Smooth muscle cell (in vitro differentiated cells): ENCODE measurements around the gene GNA14. TPM values are rescaled to one million over a fixed set of nuclear protein-coding genes. Genes with fewer than 3 reads are reported as not detected.

Experiments used
- DNase-seq: peaks from one replicate; lab custom pipeline; 2025; ENCODE audit not compliant: unreplicated experiment; lab: John Stamatoyannopoulos, UW
- H2AFZ ChIP-seq: fragments of 200-600 bp; sonication (generic); 2 replicates; pipeline ENCODE4 v1.6.0; 2016; ENCODE audit warnings: antibody characterized with exemption, low read depth, mild to moderate bottlenecking
- H3F3A ChIP-seq: fragments of 200-600 bp; sonication (generic); 2 replicates; pipeline ENCODE4 v1.6.0; 2017; ENCODE audit warnings: antibody characterized with exemption, low read depth
- H3K27ac ChIP-seq: fragments of 200-600 bp; sonication (generic); 2 replicates; pipeline ENCODE4 v1.5.1; 2016; ENCODE audit warnings: low read depth, mild to moderate bottlenecking
- H3K27me3 ChIP-seq: fragments of 200-600 bp; sonication (generic); 2 replicates; pipeline ENCODE4 v1.6.1; 2016; ENCODE audit warnings: low read depth, mild to moderate bottlenecking
- H3K36me3 ChIP-seq: fragments of 200-600 bp; sonication (generic); 2 replicates; pipeline ENCODE4 v1.5.1; 2016; ENCODE audit warnings: low read depth
- H3K4me1 ChIP-seq: fragments of 200-600 bp; sonication (generic); 2 replicates; pipeline ENCODE4 v1.5.1; 2016; ENCODE audit warnings: low read depth
- H3K4me2 ChIP-seq: fragments of 200-600 bp; sonication (generic); 2 replicates; pipeline ENCODE4 v1.6.0; 2016; ENCODE audit warnings: mild to moderate bottlenecking
- H3K4me3 ChIP-seq: fragments of 200-600 bp; sonication (generic); 2 replicates; pipeline ENCODE4 v1.5.1; 2016; ENCODE audit warnings: mild to moderate bottlenecking
- H3K79me2 ChIP-seq: fragments of 200-600 bp; sonication (generic); 2 replicates; pipeline ENCODE4 v1.6.0; 2016; ENCODE audit warnings: low read depth, mild to moderate bottlenecking
- H3K9ac ChIP-seq: fragments of 200-600 bp; sonication (generic); 2 replicates; pipeline ENCODE4 v1.6.0; 2016; ENCODE audit warnings: low read depth
- H3K9me3 ChIP-seq: fragments of 200-600 bp; sonication (generic); replicated peaks from 2 replicates; pipeline ENCODE4 v1.5.1; 2016; ENCODE audit warnings: low read depth
- H4K20me1 ChIP-seq: fragments of 200-600 bp; sonication (generic); 2 replicates; pipeline ENCODE4 v1.6.0; 2016; ENCODE audit warnings: low read depth
- CTCF ChIP-seq: fragments of 200-600 bp; sonication (generic); IDR thresholded peaks from 2 replicates; pipeline ENCODE4 v1.5.1; 2017; ENCODE audit warnings: borderline replicate concordance, mild to moderate bottlenecking, antibody characterized with exemption; ENCODE audit not compliant: insufficient read depth, poor library complexity, severe bottlenecking
- WGBS: methylation state at CpG from one replicate; pipeline ENCODE4 v1.1.7; 2016; ENCODE audit warnings: low lambda C conversion rate; 5-methylcytosine and 5-hydroxymethylcytosine counted together
- polyA plus RNA-seq: library from polyadenylated mRNA; unstranded; fragments of >200 nt; fragmentation: Nextera tagmentation; extraction: Ambion mirVana; gene quantifications from 2 replicates; pipeline ENCODE4 v1.2.1, GENCODE V29; 2016
- total RNA-seq: library from RNA; depleted of rRNA; stranded (reverse); fragments of >200 nt; gene quantifications from 2 replicates; pipeline ENCODE4 v1.2.3, GENCODE V29; 2014

Gene GNA14
- total and polyA plus RNA-seq, 2 experiments from 2014 or later, result 1.6 to 10.2 TPM

GRCh38 chr9:77429928-77430327, 218.2 kb downstream of the GNA14 start:
- no peaks in the 10 kb centered on the region for H4K20me1 ChIP-seq
- H3K9ac ChIP-seq, result no peak overlapping the region
- H3K9me3 ChIP-seq, result no peaks in the 10 kb centered on the region
- H3K27me3 ChIP-seq, result no peaks in the 10 kb centered on the region
- no peaks in the 10 kb centered on the region for H3K79me2 ChIP-seq
- no peaks in the 10 kb centered on the region for H3K36me3 ChIP-seq
- 93% methylated on average over 2 of the region's 2 CpGs for WGBS
- no peak overlapping the region for H2AFZ ChIP-seq
- no peaks in the 10 kb centered on the region for H3K4me1 ChIP-seq
- H3K4me3 ChIP-seq, result no peak overlapping the region
- DNase-seq, result no peak
- no peak for TF ChIP-seq CTCF
- H3K4me2 ChIP-seq, result no peak overlapping the region
- H3K27ac ChIP-seq, result no peak overlapping the region
- no peaks in the 10 kb centered on the region for H3F3A ChIP-seq

GRCh38 chr9:77427256-77427927, 220.7 kb downstream of the GNA14 start:
- 90% methylated on average over 7 of the region's 7 CpGs for WGBS
- Histone ChIP-seq H3K27ac (no peak overlapping the region), H3K9me3 (no peaks in the 10 kb centered on the region), H3K4me3 (no peak overlapping the region), H4K20me1 (no peaks in the 10 kb centered on the region), H2AFZ (no peak overlapping the region), H3K9ac (no peak overlapping the region), H3F3A (no peaks in the 10 kb centered on the region), H3K79me2 (no peaks in the 10 kb centered on the region), H3K27me3 (no peaks in the 10 kb centered on the region), H3K36me3 (no peaks in the 10 kb centered on the region), H3K4me2 (no peak overlapping the region), H3K4me1 (no peaks in the 10 kb centered on the region)
- no peak for DNase-seq
- TF ChIP-seq CTCF, result no peak

- Histone ChIP-seq H3K27me3 (no peaks in the 10 kb centered on the region), H3F3A (no peaks in the 10 kb centered on the region), H3K9ac (no peak overlapping the region), H3K4me2 (no peak overlapping the region), H4K20me1 (no peaks in the 10 kb centered on the region), H3K79me2 (no peaks in the 10 kb centered on the region), H2AFZ (no peak overlapping the region), H3K27ac (no peak overlapping the region), H3K36me3 (no peaks in the 10 kb centered on the region), H3K4me3 (no peak overlapping the region), H3K9me3 (no peaks in the 10 kb centered on the region), H3K4me1 (no peaks in the 10 kb centered on the region)
- no peak for TF ChIP-seq CTCF
- no peak for DNase-seq
- 53% methylated on average over 3 of the region's 3 CpGs for WGBS
These were observed 221.4 kb downstream of the GNA14 start for GRCh38 chr9:77426712-77427111.

GRCh38 chr9:77424993-77425392, 223.1 kb downstream of the GNA14 start:
- Histone ChIP-seq H4K20me1 (no peaks in the 10 kb centered on the region), H3K4me3 (no peak overlapping the region), H3F3A (no peaks in the 10 kb centered on the region), H3K27ac (no peak overlapping the region), H3K4me2 (no peak overlapping the region), H3K79me2 (no peaks in the 10 kb centered on the region), H3K4me1 (no peaks in the 10 kb centered on the region), H2AFZ (no peak overlapping the region), H3K9ac (no peak overlapping the region), H3K36me3 (no peaks in the 10 kb centered on the region), H3K27me3 (no peaks in the 10 kb centered on the region), H3K9me3 (no peaks in the 10 kb centered on the region)
- WGBS, result 100% methylated on average over 2 of the region's 2 CpGs
- DNase-seq, result no peak
- TF ChIP-seq CTCF, result no peak
